Measurements from ENCODE around the gene GORASP2.

GRCh38 chr2:170886386-170886785 lies 42.7 kb upstream of the GORASP2 start:
- no peak for TF ChIP-seq CTCF (IDR thresholded peaks at IDR 0.05 in 8 of 11, conservative IDR thresholded peaks at IDR 0.05 in 3 of 11)
- no peak for TF ChIP-seq POLR2A (IDR thresholded peaks at IDR 0.05)
- no peak for TF ChIP-seq POLR2AphosphoS5 (IDR thresholded peaks at IDR 0.05)
